MM.1S (cell line): ENCODE measurements around the gene SHISA5.

Source experiments
- DNase-seq: peaks from one replicate; pipeline ENCODE4 v3.0.0-alpha.2; 2015
- H2AFZ ChIP-seq: fragments of 300-600 bp; sonication (generic); 2 replicates; pipeline ENCODE4 v1.6.0; 2016; ENCODE audit warnings: antibody characterized with exemption, low read length
- H3F3A ChIP-seq: fragments of 300-600 bp; sonication (generic); 2 replicates; pipeline ENCODE4 v1.6.1; 2016; ENCODE audit warnings: mild to moderate bottlenecking, antibody characterized with exemption, low read length, moderate library complexity, mixed read lengths; ENCODE audit not compliant: insufficient read depth
- H3K27ac ChIP-seq: fragments of 300-600 bp; sonication (generic); 2 replicates; pipeline ENCODE4 v1.5.1; 2016; ENCODE audit warnings: mild to moderate bottlenecking, low read length
- H3K27me3 ChIP-seq: fragments of 300-600 bp; sonication (generic); replicated peaks from 2 replicates; pipeline ENCODE4 v1.6.0; 2016; ENCODE audit warnings: low read length; ENCODE audit not compliant: insufficient read depth
- H3K36me3 ChIP-seq: fragments of 300-600 bp; sonication (generic); replicated peaks from 2 replicates; pipeline ENCODE4 v1.6.1; 2016; ENCODE audit warnings: mild to moderate bottlenecking, low read length, mixed read lengths; ENCODE audit not compliant: insufficient read depth
- H3K4me1 ChIP-seq: fragments of 300-600 bp; sonication (generic); 2 replicates; pipeline ENCODE4 v1.6.1; 2016; ENCODE audit warnings: low read length, mixed read lengths
- H3K4me2 ChIP-seq: fragments of 300-600 bp; sonication (generic); 2 replicates; pipeline ENCODE4 v1.6.0; 2016; ENCODE audit warnings: low read depth, low read length
- H3K4me3 ChIP-seq: fragments of 300-600 bp; sonication (generic); 2 replicates; pipeline ENCODE4 v1.5.1; 2016; ENCODE audit warnings: low read length, mixed read lengths
- H3K79me2 ChIP-seq: fragments of 300-600 bp; sonication (generic); 2 replicates; pipeline ENCODE4 v1.6.1; 2016; ENCODE audit warnings: mixed run types, low read length, mixed read lengths
- H3K9ac ChIP-seq: fragments of 300-600 bp; sonication (generic); 2 replicates; pipeline ENCODE4 v1.6.1; 2016; ENCODE audit warnings: low read length, mixed read lengths
- H3K9me2 ChIP-seq: fragments of 300-600 bp; sonication (generic); replicated peaks from 2 replicates; pipeline ENCODE4 v1.6.1; 2016; ENCODE audit warnings: mild to moderate bottlenecking, low read length, mixed read lengths; ENCODE audit not compliant: insufficient read depth
- H3K9me3 ChIP-seq: fragments of 300-600 bp; sonication (generic); replicated peaks from 2 replicates; pipeline ENCODE4 v1.6.1; 2016; ENCODE audit warnings: mild to moderate bottlenecking, low read length, mixed read lengths; ENCODE audit not compliant: insufficient read depth
- H4K20me1 ChIP-seq: fragments of 300-600 bp; sonication (generic); 2 replicates; pipeline ENCODE4 v1.6.1; 2016; ENCODE audit warnings: mild to moderate bottlenecking, low read length, moderate library complexity, mixed read lengths; ENCODE audit not compliant: insufficient read depth
- EZH2 ChIP-seq: fragments of 300-600 bp; sonication (generic); optimal IDR thresholded peaks from 2 replicates; pipeline ENCODE3; 2017; ENCODE audit warnings: low read depth, mild to moderate bottlenecking, antibody characterized with exemption, low read length, mixed read lengths
- EZH2phosphoT487 ChIP-seq: fragments of 300-600 bp; sonication (generic); IDR thresholded peaks from 2 replicates; pipeline ENCODE4 v1.6.1; 2018; ENCODE audit warnings: antibody characterized with exemption, low read length
- TF ChIP-seq, protein P1 (sequence below): fragments of 300-600 bp; sonication (generic); IDR thresholded peaks from 2 replicates; pipeline ENCODE4 v1.5.1; 2016; ENCODE audit warnings: antibody characterized with exemption, low read length, mixed read lengths

SHISA5 gene

DNA sequence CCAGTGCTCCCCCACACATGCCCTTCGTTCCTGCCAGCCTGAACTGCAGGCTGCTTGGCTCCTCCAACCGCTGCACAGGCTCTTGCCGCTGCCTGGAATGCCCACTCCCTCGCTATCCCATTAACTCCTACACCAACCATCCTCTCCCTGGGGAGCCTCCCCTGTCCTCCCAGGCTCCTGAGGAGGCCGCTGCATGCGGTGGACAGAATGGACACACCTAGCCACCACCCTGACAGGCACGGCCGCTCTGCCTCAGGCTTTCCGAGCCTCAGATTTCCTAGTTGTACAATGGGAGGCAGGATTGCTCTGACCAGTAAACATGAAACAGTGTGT, 76.4 kb downstream of the SHISA5 start:
- no peak overlapping the region for H3K9ac ChIP-seq

DNA sequence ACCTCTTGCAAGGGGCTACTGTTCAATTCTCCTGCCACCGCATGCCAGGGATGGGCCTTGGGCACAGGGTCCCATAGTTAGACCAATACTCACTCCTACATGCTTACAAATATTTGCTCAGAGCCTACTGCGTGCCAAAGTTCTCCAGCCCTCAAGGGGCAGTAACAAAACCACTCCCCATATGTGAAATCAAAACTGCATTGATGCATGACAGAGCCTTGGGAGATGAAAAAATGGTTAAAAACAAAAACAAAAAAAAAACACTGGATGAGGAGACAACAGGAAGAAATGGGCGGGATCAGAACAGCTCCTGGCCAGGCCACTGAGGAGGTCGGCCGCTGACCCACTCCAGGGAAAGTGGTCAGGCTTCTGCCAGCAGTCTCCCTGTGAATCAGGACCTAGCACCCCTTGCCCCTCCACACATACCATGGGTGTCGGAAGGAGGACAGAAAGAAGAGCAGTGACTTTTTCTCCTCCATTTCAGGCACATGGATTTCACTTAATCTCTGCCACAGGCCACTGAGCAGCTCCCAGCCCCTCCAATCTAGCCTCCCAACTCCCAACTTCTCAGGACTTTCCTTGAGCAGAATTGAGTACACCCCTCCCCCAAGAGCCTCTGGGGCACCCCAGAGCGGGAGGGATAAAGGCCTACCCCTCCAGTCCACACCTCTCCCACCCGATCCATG, 76.9 kb downstream of the SHISA5 start:
- H3K79me2 ChIP-seq, result no peaks in the 10 kb centered on the region
- no peaks in the 10 kb centered on the region for H3K36me3 ChIP-seq
- H3F3A ChIP-seq, result peaks cover 6% of the 10 kb centered on the region
- H4K20me1 ChIP-seq, result no peaks in the 10 kb centered on the region
- DNase-seq, result no peak
- no peak overlapping the region for H2AFZ ChIP-seq
- no peaks in the 10 kb centered on the region for H3K9me2 ChIP-seq
- no peaks in the 10 kb centered on the region for H3K4me1 ChIP-seq
- no peaks in the 10 kb centered on the region for H3K9me3 ChIP-seq
- H3K4me2 ChIP-seq, result no peak overlapping the region
- H3K27ac ChIP-seq, result no peak overlapping the region
- TF ChIP-seq, protein P1, sequence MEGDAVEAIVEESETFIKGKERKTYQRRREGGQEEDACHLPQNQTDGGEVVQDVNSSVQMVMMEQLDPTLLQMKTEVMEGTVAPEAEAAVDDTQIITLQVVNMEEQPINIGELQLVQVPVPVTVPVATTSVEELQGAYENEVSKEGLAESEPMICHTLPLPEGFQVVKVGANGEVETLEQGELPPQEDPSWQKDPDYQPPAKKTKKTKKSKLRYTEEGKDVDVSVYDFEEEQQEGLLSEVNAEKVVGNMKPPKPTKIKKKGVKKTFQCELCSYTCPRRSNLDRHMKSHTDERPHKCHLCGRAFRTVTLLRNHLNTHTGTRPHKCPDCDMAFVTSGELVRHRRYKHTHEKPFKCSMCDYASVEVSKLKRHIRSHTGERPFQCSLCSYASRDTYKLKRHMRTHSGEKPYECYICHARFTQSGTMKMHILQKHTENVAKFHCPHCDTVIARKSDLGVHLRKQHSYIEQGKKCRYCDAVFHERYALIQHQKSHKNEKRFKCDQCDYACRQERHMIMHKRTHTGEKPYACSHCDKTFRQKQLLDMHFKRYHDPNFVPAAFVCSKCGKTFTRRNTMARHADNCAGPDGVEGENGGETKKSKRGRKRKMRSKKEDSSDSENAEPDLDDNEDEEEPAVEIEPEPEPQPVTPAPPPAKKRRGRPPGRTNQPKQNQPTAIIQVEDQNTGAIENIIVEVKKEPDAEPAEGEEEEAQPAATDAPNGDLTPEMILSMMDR, result no peak
- no peak for TF ChIP-seq EZH2
- no peak for TF ChIP-seq EZH2phosphoT487
- peaks cover 39% of the 10 kb centered on the region for H3K27me3 ChIP-seq
- no peak overlapping the region for H3K9ac ChIP-seq
- H3K4me3 ChIP-seq, result no peak overlapping the region

More for the DNA sequence above, 76.4 kb downstream of the SHISA5 start:
- no peak overlapping the region for H3K4me2 ChIP-seq
- TF ChIP-seq, protein P1, result no peak
- TF ChIP-seq EZH2 (no peak), EZH2phosphoT487 (no peak)
- H3K36me3 ChIP-seq, result no peaks in the 10 kb centered on the region
- no peak overlapping the region for H3K4me3 ChIP-seq
- peaks cover 39% of the 10 kb centered on the region for H3K27me3 ChIP-seq
- no peak overlapping the region for H3K27ac ChIP-seq
- H4K20me1 ChIP-seq, result no peaks in the 10 kb centered on the region
- H3K9me3 ChIP-seq, result no peaks in the 10 kb centered on the region
- no peak for DNase-seq
- no peaks in the 10 kb centered on the region for H3K4me1 ChIP-seq
- peaks cover 6% of the 10 kb centered on the region for H3F3A ChIP-seq
- no peak overlapping the region for H2AFZ ChIP-seq
- no peaks in the 10 kb centered on the region for H3K9me2 ChIP-seq
- H3K79me2 ChIP-seq, result no peaks in the 10 kb centered on the region

DNA sequence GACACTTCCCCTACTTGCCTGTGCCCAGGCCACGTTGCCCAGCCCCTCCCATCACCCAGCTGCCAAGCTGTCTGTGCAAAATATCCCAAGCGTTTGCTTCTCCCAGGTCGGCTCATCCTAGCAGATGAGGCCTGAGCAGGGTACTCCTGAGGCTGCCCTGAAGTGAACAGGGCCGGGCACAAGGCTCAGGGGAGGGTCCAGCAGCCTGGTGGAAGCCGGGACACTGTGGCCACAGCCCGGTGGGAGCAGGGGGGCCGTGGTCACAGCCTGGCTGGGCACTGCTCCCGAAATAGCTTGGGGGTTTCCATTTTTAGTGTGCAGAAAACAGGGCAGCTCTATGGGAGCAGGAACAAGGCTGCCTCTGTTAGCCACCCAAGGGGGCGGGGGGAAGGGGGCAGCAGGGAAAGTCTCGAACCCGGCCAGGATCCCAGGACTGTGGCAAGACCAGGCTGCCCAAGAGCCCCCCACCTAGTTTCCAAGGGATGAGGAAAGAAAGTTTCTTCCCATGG, 77.5 kb downstream of the SHISA5 start:
- peaks cover 6% of the 10 kb centered on the region for H3F3A ChIP-seq
- no peaks in the 10 kb centered on the region for H3K9me2 ChIP-seq
- H3K9ac ChIP-seq, result no peak overlapping the region
- no peak overlapping the region for H3K27ac ChIP-seq
- TF ChIP-seq, protein P1, result no peak
- TF ChIP-seq EZH2 (no peak), EZH2phosphoT487 (no peak)
- no peak overlapping the region for H3K4me2 ChIP-seq
- H3K4me3 ChIP-seq, result no peak overlapping the region
- DNase-seq, result no peak
- no peak overlapping the region for H2AFZ ChIP-seq
- no peaks in the 10 kb centered on the region for H3K9me3 ChIP-seq
- H3K79me2 ChIP-seq, result no peaks in the 10 kb centered on the region
- no peaks in the 10 kb centered on the region for H4K20me1 ChIP-seq
- peaks cover 39% of the 10 kb centered on the region for H3K27me3 ChIP-seq
- no peaks in the 10 kb centered on the region for H3K4me1 ChIP-seq
- H3K36me3 ChIP-seq, result no peaks in the 10 kb centered on the region
